LNCAP (cell line): ENCODE data around the gene TMEM184A.

Experiments used
- TF ChIP-seq, protein P1 (sequence below): fragments of 450-650 bp; IDR thresholded peaks from 2 replicates; pipeline ENCODE4 v1.5.1; 2017; ENCODE audit warnings: mild to moderate bottlenecking

TMEM184A gene

GRCh38 chr7:1593091-1593866 is 37.3 kb upstream of the TMEM184A start:
- TF ChIP-seq, protein P1, sequence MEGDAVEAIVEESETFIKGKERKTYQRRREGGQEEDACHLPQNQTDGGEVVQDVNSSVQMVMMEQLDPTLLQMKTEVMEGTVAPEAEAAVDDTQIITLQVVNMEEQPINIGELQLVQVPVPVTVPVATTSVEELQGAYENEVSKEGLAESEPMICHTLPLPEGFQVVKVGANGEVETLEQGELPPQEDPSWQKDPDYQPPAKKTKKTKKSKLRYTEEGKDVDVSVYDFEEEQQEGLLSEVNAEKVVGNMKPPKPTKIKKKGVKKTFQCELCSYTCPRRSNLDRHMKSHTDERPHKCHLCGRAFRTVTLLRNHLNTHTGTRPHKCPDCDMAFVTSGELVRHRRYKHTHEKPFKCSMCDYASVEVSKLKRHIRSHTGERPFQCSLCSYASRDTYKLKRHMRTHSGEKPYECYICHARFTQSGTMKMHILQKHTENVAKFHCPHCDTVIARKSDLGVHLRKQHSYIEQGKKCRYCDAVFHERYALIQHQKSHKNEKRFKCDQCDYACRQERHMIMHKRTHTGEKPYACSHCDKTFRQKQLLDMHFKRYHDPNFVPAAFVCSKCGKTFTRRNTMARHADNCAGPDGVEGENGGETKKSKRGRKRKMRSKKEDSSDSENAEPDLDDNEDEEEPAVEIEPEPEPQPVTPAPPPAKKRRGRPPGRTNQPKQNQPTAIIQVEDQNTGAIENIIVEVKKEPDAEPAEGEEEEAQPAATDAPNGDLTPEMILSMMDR: no peak

DNA sequence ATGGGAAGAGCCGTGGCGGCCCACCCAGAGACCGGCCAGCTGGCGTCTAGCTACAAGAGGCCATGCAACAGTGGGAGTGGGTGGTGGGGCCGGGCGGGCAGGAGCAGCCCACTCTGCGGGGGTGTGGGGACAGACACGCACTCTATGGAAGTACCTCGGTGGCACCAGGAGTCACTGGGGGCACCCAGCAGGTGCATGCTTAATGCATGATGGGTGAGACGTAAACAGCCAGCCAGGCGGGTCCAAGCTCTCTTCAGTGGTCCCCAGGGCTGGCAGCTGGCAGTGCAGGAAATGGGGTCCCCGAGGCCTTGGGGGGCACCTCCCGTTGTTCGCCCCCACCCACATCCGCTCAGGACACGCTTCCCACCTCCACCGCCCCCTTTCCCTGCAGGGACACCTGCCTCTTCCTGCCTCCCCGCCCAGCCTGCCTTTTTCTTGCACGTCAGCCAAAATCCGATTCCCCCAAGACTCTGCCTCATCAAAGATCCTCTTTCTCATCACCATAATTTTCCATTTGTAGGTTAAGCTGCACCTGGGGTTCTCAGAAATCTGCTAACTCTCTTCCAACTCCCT is 36.4 kb upstream of the TMEM184A start:
- TF ChIP-seq, protein P1: no peak

- TF ChIP-seq, protein P1: no peak
These were observed 35.9 kb upstream of the TMEM184A start for GRCh38 chr7:1591876-1592275.

- TF ChIP-seq, protein P1: no peak
These were observed 35.4 kb upstream of the TMEM184A start for GRCh38 chr7:1591396-1591795.

GRCh38 chr7:1590887-1591286 is 34.9 kb upstream of the TMEM184A start:
- TF ChIP-seq, protein P1: no peak

DNA sequence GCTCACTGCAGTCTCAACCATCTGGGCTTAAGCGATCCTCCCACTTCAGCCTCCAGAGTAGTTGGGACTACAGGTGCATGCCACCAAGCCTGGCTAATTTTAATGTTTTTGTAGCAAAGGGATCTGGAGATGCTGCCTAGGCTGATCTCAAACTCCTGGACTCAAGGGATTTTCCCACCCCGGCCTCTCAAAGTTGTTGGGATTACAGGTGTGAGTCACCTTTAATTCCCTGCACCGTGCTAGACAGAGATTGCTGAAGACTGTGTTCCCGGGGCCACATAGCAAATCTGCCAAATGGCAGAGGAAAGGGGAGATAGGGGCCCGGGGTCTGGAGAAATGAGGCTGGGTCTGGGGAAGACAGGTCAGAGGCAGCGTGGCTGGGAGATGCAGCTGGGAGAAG is 34.5 kb upstream of the TMEM184A start:
- TF ChIP-seq, protein P1: no peak

DNA sequence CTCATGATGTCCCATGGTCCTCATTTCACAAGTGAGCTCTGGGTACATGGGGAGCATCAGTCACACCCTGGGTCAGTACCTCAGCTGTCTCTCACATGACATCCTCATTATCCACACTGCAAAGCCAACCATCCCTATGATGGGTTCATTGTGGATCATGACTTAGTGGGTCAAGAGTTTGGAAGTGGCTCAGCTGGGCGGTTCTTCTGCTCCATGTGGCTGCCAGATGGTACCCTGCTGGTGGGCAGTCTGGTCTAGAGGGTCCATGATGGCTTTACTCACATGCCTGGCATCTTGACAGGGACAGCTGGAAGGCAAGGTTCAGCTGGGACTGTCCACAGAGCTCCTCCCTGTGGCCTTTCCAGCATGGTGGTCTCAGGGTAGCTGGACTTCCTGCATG is 33.0 kb upstream of the TMEM184A start:
- TF ChIP-seq, protein P1: no peak
